GM19438 (cell line): ENCODE results near the gene NMNAT3.

Experiments used
- ATAC-seq: cut with Tn5 transposase; IDR thresholded peaks from one replicate; pipeline ENCODE4 v1.9.1; 2021; ENCODE audit warnings: low read depth; ENCODE audit not compliant: unreplicated experiment

The NMNAT3 gene

DNA sequence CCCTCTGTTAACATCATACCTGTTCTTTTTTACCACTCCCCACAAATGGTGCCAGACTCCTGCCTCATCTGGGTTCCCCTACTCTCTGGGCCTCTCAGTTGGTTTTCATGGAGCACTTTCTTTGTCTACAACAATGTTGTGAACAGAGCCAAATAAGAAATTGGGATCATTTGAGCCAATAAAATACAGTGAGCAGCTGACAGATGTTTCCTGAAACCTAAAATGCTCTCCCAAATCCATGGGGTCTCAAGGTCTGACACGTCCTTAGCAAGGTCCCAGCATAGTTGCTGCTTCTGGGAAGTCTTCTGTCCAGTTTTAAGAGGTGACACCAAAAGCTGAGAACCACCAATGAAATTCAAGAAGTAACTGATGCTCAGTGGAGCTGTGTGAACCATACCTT lies 1.7 kb downstream of the NMNAT3 start:
- no peak for ATAC-seq

GRCh38 chr3:139675327-139675726 lies 2.4 kb downstream of the NMNAT3 start:
- no peak for ATAC-seq

DNA sequence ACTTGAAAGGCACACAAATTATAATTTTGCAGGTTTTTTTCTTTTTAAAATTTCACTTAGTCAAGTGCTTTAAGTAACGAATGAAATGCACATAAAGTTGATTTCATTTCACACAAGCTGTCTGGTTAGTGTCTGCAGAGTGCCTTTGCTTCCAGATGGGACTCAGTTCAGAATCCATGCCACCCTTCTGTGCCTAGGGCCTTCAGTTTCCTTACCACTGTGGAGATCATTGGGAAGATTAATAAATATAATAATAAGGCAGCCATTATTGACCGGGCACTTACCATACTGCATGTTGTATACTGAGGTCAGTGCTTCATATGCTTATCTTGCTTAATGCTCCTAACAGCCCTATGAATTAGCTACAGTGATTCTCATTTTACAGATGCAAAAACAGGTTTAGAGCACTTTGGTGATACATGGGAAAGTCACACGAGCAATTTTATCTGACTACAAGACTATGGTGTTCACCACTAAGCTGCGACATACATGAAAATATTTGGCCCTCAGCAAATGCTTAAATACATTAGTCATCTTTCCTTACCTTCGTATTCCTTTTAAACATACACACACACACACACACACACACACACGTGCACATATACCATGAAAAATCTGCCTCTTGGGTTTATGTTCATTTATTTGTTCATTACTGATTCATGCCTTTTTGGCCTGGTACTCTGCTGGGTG lies 3.1 kb downstream of the NMNAT3 start:
- no peak for ATAC-seq

GRCh38 chr3:139672884-139673283 lies 4.9 kb downstream of the NMNAT3 start:
- no peak for ATAC-seq

DNA sequence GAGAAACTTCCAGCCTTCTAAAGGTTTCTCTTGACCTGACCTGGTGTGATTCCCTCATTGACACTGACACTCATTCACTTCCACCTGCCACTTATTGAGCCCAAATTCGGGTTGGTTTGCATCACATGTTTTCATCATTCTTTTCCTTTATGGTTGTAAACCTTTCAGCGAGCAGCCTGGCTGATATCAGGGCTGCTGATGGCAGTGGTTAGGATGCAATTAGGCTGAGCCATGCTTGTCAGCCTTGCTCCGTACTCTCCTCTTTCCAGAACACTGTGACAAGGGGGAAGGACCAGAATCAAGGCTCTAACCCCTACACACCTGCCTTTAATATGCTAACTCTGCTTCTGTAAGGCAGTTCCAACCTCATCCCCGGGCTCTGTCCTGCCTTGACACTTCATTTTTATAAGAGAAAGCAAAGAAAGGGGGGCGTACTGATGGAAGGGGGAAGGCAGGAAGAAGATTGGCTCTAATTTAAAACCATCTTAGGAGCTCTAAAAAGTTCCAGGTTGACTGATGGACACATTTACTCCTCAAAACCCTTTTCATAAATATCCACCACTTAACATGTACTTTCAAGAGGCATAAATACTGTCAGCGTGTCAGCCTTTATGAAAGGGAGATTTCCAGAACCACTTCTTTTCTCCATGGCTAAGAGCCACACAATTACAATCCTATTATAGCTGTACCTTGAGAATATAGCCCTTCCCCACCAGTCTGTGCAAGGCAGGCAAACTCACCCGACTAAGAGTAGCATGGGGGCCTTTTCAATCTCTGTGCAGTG lies 5.7 kb downstream of the NMNAT3 start:
- ATAC-seq, result no peak

GRCh38 chr3:139671107-139671506 lies 6.7 kb downstream of the NMNAT3 start:
- no peak for ATAC-seq

GRCh38 chr3:139670196-139670595 lies 7.6 kb downstream of the NMNAT3 start:
- ATAC-seq, result no peak

DNA sequence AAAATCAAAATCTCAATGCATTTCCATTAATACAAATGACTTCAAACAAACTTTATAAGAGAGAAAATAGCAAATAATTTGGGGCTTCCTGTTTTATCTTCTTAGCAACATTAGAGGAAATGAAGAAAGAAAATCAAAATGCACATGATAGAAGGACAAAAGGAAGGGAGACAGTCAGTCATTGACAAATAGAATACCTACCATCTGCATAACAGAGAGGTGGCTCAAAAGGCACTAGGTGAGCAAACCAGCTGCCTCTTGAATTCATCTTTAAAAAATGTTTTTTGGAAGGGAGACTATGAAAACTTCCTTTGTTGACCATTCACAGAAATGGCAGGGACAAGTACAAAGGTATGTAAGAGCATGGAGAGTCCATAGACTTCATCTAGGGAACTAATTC lies 9.4 kb downstream of the NMNAT3 start:
- ATAC-seq, result no peak

- ATAC-seq, result no peak
These were observed 12.8 kb downstream of the NMNAT3 start for GRCh38 chr3:139664958-139665357.

DNA sequence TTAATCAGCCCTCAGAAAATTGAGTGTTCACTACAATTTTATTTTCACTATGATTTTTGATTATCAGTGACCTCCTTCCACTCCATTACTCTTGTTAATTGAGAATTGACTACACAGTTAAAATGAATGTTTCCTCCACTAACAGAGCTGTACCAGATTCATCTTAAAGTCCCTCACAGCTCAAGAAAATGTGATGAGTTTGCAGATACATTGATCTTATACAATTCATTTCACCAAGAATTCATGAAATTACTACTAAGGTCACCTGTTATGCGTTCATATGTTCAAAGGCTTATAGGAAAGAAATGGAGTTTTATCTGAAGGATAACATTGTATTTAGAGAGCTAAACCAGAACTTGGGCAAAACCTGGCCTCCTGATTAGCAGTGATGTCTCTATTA lies 17.5 kb downstream of the NMNAT3 start:
- ATAC-seq, result no peak

- ATAC-seq, result no peak
These were observed 18.3 kb downstream of the NMNAT3 start for GRCh38 chr3:139659511-139659910.

- no peak for ATAC-seq
These were observed 19.8 kb downstream of the NMNAT3 start for GRCh38 chr3:139657936-139658335.

GRCh38 chr3:139657434-139657833 lies 20.3 kb downstream of the NMNAT3 start:
- no peak for ATAC-seq

GRCh38 chr3:139655909-139656595 lies 21.7 kb downstream of the NMNAT3 start:
- no peak for ATAC-seq

DNA sequence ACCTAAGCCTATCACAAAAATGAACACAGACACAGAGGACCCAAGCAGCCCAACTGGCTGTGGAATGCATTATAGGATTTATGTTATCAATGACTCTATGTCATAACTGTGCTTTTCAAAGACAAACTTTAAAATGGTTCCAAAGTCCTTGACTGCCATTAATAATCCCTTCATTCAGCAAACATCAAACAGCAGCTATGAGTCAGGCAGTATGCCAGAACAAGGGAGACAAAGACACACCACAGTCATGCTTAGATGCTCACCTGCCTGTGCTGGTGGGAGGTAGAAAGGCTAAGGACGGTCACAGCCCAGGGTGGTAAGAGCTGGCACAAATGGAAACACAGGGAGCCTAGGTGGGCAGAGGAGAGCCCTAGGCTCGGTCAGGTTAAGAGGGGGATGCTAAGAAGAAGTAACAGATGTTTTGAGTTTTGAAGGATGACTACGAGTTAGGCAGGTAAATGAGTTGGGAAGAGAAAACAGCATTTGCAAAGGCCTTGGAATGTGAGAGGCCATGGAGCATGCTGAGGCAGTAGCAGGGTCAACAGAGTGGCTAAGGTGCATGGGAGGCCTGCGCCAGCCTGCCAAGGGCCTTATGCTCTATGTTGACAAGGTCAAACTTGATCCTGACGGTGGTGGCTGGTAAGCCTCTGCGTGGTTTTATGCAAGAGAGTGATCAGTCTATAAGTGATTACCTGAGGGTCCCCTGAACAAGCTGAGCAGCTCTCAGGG lies 23.0 kb downstream of the NMNAT3 start:
- ATAC-seq, result no peak

- no peak for ATAC-seq
These were observed 24.2 kb downstream of the NMNAT3 start for GRCh38 chr3:139653582-139653981.

- no peak for ATAC-seq
These were observed 25.2 kb downstream of the NMNAT3 start for GRCh38 chr3:139652561-139652960.

DNA sequence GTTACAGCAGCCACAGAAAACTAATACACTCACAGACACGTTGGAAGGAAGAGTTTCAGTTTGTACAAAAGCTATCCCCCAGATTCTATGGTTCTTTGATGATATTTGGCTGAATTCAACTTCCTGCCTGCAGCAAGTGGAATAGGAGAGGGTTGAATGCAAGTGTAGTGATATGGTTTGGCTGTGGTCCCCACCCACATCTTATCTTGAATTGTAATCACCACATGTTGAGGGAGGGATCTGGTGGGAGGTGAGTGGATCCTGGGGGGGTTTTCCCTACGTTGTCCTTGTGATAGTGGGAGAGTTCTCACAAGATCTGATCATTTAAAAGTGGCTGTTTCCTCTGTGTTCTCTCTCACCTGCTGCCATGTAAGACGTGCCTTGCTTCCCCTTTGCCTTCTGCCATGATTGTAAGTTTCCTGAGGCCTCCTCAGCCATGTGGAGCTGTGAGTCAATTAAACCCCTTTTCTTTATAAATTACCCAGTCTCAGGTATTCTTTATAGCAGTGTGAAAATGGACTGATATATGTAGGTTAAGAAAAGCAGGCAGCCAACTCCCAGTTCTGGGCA lies 29.8 kb downstream of the NMNAT3 start:
- ATAC-seq, result no peak

DNA sequence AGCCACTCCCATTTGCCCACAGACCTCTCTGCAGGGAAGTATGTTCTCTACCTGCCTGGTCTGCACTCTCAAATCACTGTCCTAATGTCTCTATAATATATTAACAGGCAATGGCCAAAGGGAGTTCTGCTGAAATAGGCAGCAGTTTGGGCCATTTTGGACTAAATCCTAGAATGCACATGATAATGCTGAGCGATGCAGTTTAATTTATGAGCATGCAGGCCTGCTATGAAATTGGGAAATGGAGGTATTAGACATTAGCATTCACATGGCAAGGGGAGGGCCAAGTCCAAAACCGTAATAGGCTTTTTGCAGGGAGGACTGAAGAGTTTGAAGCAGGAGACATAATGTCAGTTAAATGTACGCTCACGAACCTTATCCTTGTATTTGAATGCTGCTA lies 31.3 kb downstream of the NMNAT3 start:
- ATAC-seq, result no peak

DNA sequence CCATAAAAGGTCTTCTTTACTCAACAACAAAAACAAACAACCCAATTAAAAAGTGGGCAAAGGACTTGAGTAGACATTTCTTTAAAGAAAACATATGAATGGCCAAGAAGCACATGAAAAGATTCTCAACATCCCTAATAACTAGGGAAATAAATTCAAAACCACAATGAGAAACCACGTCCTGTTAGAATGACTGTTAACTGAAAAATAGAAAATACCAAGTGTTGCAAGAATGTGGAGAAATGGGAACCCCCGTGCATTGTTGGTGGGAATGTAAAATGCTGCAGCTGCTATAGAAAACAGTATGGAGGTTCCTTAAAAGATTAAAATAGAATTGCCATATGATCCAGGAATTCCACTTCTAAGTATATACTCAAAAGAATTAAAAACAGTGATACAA lies 34.8 kb downstream of the NMNAT3 start:
- no peak for ATAC-seq

DNA sequence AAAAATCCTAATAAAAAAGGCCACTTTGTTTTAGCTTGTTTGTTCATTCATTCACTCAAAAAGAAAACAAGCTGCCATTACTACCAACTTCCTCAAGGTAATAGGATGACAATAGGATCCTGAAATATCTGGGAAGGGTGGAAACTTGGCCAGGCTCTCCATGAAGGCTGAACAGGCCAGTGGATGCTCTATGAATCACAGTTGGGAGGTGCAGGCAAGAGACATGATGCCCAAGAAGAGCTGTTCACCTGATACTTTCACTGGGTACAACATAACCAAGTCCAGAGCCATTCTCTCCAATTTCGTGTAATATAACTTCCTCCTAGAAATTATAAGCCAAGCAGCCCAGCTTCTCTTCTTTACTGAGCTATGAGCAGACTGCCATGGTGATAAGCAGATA lies 37.3 kb downstream of the NMNAT3 start:
- no peak for ATAC-seq
